GM18502 (cell line): ENCODE measurements around the gene SPATA31D1.
"Not testable (repeated sequence)": the region's sequence is repeated elsewhere in the genome, so short reads cannot be mapped to it uniquely, and the experiment has no call there.

Source experiments
- ATAC-seq: cut with Tn5 transposase; IDR thresholded peaks from one replicate; pipeline ENCODE4 v1.9.1; 2021; ENCODE audit warnings: mild to moderate bottlenecking; ENCODE audit not compliant: unreplicated experiment, poor library complexity

The SPATA31D1 gene

DNA sequence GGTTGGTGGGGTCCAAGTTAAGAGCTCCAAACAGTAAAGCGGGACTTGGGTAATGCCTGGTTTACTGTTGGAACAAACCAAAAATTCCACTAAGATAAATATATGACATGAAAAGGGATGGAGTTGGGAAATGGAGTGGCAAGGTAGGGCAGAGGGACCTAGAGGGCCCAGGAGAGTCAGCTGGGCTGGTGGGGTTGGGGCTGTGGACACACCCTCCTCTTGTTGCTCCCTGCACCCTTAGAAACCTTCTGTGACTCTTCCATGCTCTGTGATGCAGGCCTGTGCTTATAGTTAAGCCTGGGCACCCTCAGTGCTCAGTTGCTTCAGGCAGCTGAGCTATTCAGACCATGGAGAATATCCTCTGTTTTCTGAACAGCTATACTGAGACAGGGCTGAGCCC, at the start of gene SPATA31D1:
Gene SPATA31D1, plus strand, starts transcription at position 301 of the 400 bp plus-strand sequence. Its CDS starts 47 bp downstream, at position 348.
- ATAC-seq: not testable (repeated sequence)

DNA sequence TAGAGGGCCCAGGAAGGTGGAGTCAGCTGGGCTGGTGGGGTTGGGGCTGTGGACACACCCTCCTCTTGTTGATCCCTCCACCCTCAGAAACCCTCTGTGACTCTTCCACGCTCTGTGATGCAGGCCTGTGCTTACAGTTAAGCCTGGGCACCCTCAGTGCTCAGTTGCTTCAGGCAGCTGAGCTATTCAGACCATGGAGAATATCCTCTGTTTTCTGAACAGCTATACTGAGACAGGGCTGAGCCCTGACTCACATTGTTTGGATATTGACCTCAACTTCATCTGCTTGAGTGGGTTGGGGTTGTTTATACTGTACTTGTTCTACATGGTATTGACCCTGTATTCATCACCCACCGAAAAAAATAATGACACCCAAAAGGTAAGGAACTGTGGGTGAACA, 45.2 kb upstream of the SPATA31D1 start, which contains the start of gene SPATA31D3:
Gene SPATA31D3, plus strand, starts transcription at position 108 of the 400 bp plus-strand sequence. Its CDS starts 86 bp downstream, at position 194.
- not testable (repeated sequence) for ATAC-seq

DNA sequence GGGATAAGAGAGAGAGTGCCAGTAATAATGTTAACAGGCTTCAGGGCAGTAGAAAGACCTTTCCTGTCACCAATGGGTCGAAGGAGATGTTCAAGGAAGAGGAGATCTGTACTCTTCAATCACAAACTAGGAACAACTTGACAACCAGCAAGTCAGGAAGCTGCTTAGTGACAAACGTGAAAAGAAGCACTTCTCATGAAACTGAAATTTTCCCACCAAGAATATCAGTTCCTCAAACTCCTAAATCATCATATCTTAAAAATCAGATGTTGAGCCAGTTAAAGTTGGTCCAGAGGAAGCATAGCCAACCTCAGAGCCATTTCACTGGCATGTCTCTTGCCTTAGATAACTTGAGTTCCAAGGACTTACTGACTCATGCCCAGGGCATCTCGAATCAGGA, 39.9 kb upstream of the SPATA31D1 start:
- not testable (repeated sequence) for ATAC-seq

DNA sequence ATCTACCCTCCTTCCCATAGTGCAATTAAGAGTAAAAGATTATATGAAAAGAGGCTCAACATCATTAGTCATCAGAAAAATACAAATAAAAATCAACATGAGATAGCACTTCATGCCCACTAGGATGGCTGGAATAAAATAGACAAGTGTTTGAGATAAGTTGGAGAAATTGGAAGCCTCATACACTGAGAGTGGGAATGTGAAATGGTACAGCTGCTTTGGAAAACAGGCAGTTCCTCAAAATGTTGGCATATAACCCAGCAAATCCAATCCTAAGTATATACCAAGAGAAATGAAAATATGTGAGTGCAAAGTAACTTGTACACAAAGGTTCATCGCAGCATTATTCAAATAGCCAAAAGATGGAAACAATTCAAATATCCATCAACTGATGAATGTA, 35.5 kb upstream of the SPATA31D1 start:
- ATAC-seq: no peak

DNA sequence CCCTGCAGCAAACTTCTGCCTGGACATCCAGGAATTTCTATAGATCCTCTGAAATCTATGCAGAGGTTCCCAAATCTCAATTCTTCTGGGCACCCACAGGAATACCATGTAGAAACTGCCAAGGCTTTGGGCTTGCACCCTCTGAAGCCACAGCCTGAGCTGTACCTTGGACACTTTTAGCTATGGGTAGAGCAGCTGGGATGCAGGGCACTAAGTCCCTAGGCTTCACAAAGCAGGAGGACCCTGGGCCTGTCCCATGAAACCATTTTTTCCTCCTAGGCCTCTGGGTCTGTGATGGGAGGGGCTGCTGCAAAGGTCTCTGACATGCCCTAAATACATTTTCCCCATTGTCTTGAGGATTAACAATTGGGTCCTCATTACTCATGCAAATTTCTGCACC, 32.9 kb upstream of the SPATA31D1 start:
- ATAC-seq: no peak

DNA sequence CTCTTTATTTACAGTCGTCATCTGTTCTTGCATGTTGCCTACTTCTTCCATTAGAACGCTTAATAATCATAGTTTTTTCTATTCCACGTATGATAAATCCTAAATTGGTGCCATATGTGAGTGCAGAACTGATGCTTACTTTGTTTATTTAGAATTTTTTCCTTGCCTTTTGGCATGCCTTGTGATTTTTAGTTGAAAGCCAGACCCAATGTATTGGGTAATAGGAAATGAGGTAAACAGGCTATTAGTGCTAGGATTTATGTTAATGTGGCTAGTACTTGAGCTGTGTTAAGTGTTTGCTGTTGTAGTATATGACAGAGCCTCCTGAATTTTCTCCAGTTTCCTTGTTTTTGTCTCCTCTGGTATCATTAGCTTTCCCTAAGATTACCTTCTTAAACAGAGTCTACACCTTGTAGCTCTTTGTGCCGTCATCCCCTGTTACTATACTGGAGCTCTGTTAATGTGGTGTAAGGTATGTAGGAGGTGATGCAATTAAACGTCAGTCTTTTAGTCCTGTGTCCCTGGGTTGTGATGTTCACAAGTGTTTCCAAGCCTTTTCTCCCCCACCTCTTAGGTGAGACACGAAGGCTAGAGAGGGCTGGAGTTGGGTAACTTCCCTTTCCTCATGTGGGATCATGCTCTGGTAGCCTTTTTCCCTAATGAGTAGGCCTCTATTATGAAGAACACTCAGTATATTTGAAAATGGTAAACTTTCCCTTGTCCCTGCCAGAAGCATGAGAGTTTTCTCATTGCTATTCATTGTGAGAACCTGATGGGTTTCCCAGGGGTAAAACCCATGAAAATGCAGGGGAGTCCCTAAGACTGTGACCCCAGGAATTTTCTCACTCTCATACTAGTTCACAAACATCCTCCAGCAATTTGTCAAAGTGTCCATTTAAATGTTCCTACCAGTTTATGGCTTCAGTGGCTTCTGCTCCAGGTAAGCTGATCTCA, 24.1 kb upstream of the SPATA31D1 start:
- no peak for ATAC-seq

DNA sequence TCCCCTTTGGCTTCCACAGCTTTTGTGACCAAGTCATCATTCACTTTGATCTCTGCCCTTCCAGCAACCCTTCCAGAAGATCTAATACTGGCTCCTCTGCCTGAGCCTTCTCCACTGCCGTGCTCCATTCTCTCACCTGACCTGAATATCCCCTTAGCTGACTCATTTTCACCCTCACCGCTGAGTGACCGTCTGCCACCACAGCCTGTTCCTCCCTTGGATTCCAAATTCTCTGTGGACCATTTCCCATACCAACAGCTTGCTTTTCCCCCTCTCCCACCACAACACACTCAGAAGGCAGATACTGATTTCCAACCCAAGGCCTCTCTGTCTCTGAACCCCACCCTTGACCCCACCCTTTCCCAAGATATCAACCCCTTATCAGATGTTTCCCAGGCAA, 20.5 kb upstream of the SPATA31D1 start:
- ATAC-seq: no peak

DNA sequence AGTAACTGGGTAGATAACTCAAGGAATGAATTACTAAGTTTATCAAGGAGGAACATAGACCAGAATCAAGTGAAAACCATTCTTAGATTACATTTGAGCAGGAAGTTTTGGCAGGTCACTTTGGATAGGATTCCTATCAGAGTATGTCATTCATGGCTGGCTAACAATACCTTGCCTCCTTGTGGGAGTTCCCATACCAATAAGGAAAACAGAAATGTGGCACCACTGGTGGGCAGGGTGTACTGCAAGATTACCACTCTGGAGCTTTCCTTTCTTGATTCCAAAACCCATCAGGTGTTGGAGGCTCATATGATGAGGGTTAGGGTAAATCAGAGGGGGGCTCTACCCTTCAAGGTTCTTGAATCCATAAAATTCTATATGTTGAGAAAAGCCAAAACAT, 18.6 kb upstream of the SPATA31D1 start:
- no peak for ATAC-seq

DNA sequence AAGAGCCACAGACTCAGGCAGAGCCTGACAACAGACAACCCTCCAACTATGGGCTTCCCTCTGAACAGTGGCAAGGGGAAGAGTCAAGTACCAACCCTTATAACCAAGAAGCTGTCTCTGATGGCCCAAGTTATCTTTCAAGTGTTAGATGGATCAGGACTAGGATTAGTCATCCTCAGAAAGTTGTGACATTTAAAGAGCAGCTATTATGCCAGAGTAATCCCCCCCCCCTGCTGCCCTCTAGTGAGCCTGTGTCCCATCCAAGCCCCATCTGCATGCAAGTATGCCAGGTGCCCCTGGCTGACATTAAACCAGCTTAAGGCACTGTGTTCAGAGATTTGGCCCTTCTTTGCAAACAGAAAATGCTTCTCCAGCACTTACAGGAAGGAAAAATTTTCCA, 16.8 kb upstream of the SPATA31D1 start:
- ATAC-seq: no peak

DNA sequence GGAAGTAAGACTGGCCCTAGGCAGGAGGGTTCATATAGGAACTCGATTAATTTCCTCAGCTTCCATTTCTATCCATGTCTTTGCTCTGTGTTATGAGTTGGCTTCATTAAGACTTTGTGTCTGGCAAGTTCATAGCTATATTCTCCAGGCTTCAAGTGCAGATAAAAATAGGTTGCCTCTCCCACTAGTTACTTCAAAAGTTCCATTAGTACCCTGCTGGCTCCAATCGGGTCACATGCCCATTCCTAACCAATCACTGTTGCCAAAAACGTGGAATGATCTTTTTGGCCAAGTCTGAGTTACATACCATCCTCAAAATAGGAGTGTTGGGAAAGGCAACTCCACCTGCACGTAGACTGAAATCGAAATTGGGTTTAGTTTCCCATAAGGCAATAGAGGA, 13.8 kb upstream of the SPATA31D1 start:
- ATAC-seq: no peak

DNA sequence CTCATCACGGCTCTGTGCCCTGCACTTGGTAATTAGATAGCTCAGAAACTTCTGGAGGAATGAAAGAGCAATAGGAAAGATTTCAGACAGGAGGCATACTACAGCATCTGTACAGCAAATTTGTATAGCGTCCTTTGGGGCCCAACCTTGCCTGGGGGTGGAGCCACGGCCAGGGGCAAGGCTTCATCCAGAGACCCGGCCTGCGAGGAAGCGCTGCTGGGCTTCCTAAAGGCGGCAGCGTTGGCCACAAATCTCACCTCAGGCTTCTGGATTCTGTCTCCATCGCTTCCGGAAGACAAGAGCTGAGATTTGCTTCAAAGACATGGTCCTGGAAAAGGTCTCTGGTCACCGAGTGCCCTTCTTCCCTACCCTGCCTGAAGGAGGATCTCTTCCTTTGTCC, 12.2 kb upstream of the SPATA31D1 start:
- no peak for ATAC-seq

DNA sequence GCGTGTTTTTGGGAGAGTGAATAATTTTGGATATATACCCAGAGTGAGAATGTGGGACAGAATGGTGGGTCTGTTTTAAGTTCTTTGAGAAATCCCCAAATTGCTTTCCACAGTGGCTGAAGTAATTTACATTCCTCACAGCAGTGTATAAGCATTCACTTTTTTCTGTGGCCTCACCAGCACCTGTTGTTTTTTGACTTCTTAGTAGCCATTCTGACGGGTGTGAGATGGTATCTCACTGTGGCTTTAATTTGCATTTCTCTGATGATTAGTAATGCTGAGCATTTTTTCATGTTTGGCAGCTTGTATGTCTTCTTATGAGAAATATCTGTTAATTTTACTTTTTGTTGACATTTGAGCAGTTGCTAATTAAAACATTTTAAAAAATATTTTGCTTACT, 9.4 kb upstream of the SPATA31D1 start:
- ATAC-seq: no peak

DNA sequence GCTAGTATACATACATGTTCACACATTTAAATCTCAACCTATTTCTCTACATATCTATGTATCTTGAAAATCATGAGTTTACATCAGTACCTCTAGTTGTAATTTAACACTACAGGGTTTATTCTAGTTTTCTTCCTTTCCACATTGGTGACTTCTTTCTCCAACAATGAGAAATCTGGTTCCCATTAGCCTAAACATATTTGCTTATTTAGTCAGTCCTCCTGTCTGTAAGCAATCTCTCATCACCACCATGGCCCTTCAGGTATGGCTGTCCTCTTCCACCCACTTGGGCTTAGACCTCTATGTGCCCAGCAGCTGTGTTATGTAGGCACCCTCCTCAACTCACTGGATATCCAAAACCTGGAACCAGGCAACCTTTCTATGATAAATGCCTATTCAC, 8.0 kb upstream of the SPATA31D1 start:
- ATAC-seq: no peak

DNA sequence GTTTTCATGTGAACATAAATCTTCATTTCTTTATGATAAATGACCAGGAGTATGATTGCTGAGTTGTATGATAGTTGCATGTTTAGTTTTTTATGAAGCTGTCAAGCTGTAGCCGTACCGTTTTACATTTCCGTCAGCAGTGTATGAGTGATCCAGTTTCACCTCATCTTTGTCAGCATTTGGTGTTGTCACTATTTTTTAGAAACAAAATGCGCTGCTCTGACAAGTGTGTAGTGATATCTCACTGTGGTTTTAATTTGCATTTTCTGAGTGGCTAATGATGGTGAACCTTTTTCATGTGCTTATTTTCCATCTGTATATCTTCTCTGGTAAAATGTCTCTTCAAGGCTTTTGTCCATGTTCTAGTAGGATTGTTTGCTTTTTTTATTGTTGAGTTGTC, 6.7 kb upstream of the SPATA31D1 start:
- no peak for ATAC-seq

DNA sequence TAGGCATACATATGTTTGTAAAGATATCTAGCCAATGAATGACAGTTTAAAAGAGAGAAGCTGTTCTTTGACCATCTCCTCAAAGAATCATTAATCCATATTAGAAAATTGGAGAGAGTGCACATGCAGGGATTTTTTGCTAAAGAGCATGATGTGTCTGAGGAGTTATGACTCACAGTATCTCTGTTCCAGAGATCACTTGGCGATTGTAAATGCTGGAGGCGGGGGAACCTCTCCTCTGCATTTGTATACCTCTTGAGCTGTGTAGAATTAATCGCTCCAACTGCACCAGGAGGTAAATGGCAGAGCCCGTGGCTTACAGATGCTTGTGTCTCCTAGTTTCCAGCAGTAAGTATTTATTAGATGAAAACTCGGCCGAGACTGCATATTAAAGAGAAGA, 3.6 kb upstream of the SPATA31D1 start:
- ATAC-seq: no peak

DNA sequence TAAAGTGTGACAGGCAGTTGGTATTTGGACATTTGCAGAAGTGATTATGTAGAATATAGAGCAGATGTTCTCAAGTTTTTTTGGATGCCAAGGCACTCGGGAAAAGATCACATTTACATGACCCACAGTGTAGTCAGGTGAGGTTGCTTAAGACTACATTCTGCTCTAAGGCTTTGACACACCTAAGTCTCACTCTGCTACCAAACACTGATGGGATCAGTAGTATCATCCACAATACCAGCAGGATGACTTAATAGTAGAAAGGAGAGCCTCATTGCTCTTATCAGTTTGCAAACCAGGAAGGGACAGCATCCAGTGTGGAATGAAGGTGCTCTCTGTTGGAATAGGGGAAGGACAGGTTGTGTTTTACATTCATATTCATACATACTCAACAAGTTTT, 2.5 kb upstream of the SPATA31D1 start:
- ATAC-seq: no peak

DNA sequence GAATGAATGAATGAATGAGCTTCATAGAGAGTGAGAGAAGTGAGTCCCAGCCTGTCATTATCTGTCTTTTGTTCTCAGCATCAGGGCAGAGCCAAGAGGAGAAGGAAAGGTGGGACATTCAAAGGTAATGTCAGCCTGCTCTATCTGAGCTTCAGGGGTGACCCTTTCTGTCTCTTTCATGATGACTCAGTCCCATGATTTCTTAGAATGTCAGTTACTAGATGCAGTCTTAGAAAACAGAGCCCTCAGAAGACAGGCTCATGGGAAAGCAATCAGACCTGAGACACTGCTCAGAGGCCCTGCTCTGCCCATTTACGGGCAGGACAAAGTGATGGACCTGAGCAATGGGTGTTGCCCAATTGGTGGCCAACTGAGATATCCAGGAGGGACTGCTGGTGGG, 1.1 kb downstream of the SPATA31D1 start:
- ATAC-seq: no peak

DNA sequence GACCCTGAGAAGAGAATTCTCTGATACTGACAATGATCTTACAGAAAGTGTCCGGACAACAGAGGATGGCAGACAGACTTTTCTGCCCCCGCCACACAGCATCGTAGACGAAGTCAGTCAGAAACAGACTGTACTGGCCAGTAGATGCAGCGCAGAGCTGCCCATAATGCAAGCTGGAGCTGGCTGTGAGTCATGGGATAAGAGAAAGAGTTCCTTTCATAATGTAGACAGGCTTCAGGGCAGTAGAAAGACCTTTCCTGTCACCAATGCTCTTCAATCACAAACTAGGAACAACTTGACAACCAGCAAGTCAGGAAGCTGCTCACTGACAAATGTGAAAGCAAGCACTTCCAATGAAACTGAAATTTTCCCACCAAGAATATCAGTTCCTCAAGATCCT, 5.1 kb downstream of the SPATA31D1 start:
- ATAC-seq: no peak

DNA sequence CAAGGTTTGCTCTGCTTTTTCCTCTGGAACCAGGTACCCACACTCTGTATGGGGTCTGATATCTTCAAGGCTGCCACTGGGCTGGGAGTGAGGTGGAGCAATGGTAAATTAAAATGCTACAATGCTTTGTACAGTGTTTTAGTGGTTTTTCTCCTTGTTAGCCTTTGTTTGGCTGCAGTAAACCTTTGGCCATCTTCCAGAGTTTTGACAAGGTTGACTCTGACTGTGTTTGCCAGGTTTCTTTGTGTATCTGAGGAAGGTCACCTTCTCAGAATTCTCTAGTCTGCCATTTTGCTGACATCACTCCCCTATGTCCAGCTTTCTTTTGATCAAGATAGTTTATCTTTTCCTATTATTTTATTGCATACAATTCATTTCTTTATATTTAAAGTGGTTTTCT, 11.2 kb downstream of the SPATA31D1 start:
- ATAC-seq: no peak

DNA sequence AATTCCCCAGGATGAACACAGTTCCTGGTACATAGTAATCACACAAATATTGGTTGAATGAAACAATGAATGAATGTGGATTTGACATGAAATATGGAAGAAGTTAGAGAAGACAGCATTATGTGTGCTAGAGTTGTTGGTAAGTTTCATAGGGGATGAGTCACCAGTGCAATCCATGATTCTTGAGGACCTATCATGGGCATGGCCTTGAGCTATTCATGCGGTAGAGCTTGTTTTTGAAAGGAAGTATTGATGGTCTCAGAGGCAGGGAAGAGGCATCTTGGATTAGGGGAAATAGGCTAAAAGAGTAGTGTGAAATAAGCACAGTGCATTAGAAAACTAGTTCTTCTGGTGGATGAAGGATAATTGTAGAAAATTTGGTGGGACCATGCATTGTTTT, 22.1 kb downstream of the SPATA31D1 start:
- ATAC-seq: no peak

DNA sequence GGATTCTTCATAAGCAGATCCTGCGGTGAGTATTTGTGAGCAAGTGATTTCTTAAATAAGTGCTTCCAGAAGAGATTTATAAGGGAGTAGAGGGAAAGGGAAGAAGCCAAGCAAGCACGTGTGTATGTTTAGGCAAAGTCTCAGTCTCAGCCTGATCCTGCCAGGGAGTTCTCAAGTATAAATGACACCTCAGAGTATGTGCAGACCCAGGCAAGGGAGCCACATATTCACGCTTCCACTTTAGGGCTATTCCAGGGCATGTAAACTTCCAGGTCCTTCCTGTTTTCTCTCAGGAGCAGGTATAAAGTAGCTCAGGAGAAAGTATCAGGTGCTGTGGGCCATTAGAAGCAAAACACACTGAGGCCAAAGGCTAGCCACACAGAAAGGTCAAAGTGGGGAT, 22.6 kb downstream of the SPATA31D1 start:
- no peak for ATAC-seq

DNA sequence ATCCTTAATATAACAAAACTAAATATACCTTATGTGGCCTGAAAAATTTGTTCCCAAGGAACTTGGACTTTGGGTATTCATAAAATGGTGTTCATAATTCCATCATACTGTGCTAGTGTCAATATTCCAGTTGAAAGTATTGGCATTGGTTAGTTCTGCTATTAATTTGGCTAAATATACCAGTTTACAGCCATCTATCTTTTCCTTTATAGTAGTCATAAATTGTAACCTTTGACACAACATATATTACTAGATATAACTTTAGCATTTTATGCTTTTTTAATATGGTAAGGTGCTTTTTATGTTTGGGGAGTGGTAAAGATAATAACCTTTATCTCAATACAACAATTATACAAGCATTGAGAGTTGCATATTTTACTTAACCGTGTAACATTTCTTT, 23.7 kb downstream of the SPATA31D1 start:
- ATAC-seq: no peak
